Measurements from ENCODE around the gene RGS11.

GRCh38 chr16:280552-280951 is 4.8 kb upstream of the RGS11 start, which contains the start of gene ARHGDIG:
- no peak for TF ChIP-seq CTCF (IDR thresholded peaks at IDR 0.05)
- no peak for TF ChIP-seq POLR2A (IDR thresholded peaks at IDR 0.05)

All from esophagus squamous epithelium (tissue), 4 donors.